ENCODE measurements around the gene NR6A1. TPM values are rescaled to one million over a fixed set of nuclear protein-coding genes. Genes with fewer than 3 reads are reported as not detected.

The NR6A1 gene
- total and polyA plus RNA-seq, 2 of the 13 experiments (the other 11 are each of a cell fraction or from before 2014, with no cell fraction given): 28.1 to 31.5 TPM

- TF ChIP-seq CSRNP1 (CRISPR knock-in tag; IDR thresholded peaks at IDR 0.05) (peak; percentile 43; the same call in 1 of the 2 replicates), SPEN (CRISPR knock-in tag; IDR thresholded peaks at IDR 0.05; ENCODE audit: low read depth) (0 out of 2 replicates have a peak, but pooled peaks have one; percentile 8), ZNF574 (CRISPR knock-in tag; IDR thresholded peaks at IDR 0.05) (peak; percentile 28; the same call in 1 of the 2 replicates), ZNF629 (CRISPR knock-in tag; conservative IDR thresholded peaks at IDR 0.05) (peak; percentile 100), KLF6 (CRISPR knock-in tag; IDR thresholded peaks at IDR 0.05) (no peak), PREB (CRISPR knock-in tag; IDR thresholded peaks at IDR 0.05) (no peak), TSC22D2 (CRISPR knock-in tag; IDR thresholded peaks at IDR 0.05; ENCODE audit: borderline replicate concordance) (0 out of 2 replicates have a peak, but pooled peaks have one; percentile 33), PATZ1 (CRISPR knock-in tag; IDR thresholded peaks at IDR 0.05) (0 out of 2 replicates have a peak, but pooled peaks have one; percentile 52), PCBP2 (optimal IDR thresholded peaks at IDR 0.05; ENCODE audit: low read depth, low read length, poor library complexity, severe bottlenecking) (no peak), PHF21A (CRISPR knock-in tag; IDR thresholded peaks at IDR 0.05) (peak; percentile 41), CHD4 (IDR thresholded peaks at IDR 0.05; ENCODE audit: borderline replicate concordance, low read length) (peak; percentile 100), FIP1L1 (IDR thresholded peaks at IDR 0.05; ENCODE audit: borderline replicate concordance, insufficient read depth, low read depth, low read length) (no peak), ZFY (CRISPR knock-in tag; IDR thresholded peaks at IDR 0.05) (peak; percentile 65), ZNF275 (CRISPR knock-in tag; IDR thresholded peaks at IDR 0.05; ENCODE audit: borderline replicate concordance) (0 out of 2 replicates have a peak, but pooled peaks have one; percentile 12), POLR2AphosphoS2 (IDR thresholded peaks at IDR 0.05; ENCODE audit: low read depth, low read length) (no peak), ZNF414 (CRISPR knock-in tag; IDR thresholded peaks at IDR 0.05) (0 out of 2 replicates have a peak, but pooled peaks have one; percentile 16), GABPA (IDR thresholded peaks at IDR 0.05; ENCODE audit: low read depth, low read length) (no peak), GABPA (CRISPR knock-in tag; IDR thresholded peaks at IDR 0.05; ENCODE audit: low read depth) (peak; percentile 27; the same call in 1 of the 2 replicates), ARNT (IDR thresholded peaks at IDR 0.05) (no peak)
Measured at GRCh38 chr9:124771867-124772679, 962 bp upstream of the NR6A1 start (continued).
